ACHN (cell line): ENCODE data around the gene MRPS12.
"Not testable (repeated sequence)": the region's sequence is repeated elsewhere in the genome, so short reads cannot be mapped to it uniquely, and the experiment has no call there.

ENCODE experiments used
- DNase-seq: peaks from one replicate; pipeline ENCODE4 v3.0.0-alpha.2; 2015
- in situ Hi-C: cut with HindIII; loops from 2 replicates; pipeline ENCODE4 v1.10.0; 2017; ENCODE audit warnings: low sequenced_read_pairs, low pct_ligation_motif_present, low pct_unique_long_range_greater_than_20kb

The MRPS12 gene

DNA sequence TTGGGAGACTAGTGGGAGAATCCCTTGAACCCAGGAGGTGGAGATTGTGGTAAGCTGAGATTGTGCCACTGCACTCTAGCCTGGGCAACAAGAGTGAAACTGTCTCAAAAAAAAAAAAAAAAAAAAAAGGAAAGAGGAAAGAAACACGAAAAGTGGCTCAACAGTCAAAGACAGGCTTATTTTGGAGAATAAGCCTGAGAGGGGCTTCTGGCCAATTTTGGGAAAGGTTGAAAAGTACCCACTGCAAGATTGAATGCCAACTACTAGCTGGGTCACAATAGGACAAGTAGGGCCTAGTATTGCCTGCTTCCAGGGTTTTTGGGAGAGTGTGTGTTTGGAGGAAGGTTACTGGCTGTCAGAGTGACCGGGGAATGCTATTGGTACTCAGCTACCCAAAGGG, 27.6 kb downstream of the MRPS12 start:
- in situ Hi-C loops: no loop called here

DNA sequence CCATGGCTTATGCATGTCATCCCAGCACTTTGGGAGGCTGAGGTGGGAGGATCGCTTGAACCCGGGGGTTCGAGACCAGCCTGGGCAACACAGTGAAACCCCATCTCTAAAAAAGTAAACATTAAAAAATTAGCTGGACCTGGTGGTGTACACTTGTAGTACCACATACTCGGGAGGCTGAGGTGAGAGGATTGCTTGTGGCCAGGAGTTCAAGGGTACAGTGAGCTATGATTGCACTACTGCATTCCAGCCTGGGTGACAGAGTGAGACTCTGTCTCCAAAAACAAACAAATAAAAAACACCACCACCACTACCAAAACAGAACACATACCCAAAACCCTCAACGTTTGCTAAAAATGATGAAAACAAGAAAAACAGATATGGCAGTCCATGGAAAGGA, 28.9 kb downstream of the MRPS12 start:
- in situ Hi-C loops: no loop called here
- no peak for DNase-seq

More for the DNA sequence above, 27.6 kb downstream of the MRPS12 start:
- no peak for DNase-seq

DNA sequence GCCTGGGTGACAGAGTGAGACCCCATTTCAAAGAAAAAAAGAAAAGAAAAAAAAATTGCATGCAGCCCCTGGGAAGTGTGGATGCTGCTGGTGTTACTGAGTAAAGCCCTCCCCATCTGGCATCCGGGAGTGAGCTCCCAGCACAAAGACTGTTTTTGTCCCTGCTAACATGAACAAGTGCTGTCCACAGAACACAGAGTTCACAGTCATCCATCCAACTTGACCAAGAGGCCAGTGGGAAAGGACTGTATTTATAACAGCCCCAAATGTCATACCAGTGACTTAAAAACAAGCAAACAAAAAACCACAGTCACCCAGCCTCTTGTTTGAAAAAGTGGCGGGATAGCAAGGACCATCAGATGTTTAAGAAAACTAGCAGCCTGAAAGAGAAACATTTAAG, 34.0 kb downstream of the MRPS12 start:
- no peak for DNase-seq
- in situ Hi-C loops: no loop called here

DNA sequence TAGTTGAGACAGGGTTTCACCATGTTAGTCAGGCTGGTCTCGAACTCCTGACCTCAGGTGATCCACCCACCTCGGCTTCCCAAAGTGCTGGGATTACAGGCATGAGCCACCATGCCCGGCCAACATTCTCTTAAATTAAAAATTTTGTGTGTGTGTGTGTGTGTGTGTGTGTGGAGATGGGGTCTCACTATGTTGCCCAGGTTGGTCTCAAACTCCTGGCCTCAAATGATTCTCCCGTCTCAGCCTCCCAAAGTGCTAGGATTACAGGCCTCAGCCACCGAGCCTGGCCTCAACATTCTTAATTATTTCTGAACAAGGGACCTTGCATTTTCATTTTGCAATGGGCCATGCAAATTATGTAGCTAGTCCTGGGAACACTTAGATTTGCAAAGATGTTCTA, 35.4 kb downstream of the MRPS12 start:
- in situ Hi-C loops: not testable (repeated sequence)

DNA sequence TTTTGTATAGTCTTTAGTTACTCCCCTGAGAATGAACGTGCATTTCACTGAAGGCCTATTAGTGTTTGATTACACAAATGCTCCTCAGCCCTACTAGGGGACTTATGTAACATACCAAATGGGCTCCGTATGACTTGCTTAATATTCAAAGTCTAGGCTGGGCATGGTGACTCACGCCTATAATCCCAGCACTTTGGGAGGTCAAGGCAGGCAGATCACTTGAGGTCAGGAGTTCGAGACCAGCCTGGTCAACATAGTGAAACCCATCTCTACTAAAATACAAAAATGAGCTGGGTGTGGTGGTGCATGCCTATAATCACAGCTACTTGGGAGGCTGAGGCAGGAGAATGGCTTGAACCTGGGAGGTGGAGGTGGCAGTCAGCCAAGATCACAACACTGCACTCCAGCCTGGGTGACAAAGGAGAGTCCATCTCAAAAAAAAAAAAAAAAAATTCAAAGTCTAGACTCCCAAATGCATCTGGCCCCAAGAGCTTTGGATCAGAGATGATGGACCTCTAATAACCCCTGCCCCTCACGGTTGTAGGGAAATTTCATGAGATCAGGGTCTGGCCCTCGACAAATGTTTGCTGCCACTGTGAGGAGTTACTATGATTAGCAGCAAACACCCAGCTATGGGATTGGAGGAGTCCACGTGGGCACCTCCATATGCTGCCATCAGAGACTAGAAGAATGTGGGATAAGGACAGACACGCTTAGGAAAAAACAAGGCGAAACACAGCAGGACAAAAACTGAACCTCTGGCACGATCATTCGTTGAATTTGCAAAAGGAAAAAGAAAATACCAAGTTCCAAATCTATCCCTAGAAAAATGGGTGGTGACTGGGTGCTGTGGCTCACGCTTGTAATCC, 40.2 kb downstream of the MRPS12 start:
- DNase-seq: no peak
- in situ Hi-C loops: no loop called here

More for the DNA sequence above, 35.4 kb downstream of the MRPS12 start:
- not testable (repeated sequence) for DNase-seq

DNA sequence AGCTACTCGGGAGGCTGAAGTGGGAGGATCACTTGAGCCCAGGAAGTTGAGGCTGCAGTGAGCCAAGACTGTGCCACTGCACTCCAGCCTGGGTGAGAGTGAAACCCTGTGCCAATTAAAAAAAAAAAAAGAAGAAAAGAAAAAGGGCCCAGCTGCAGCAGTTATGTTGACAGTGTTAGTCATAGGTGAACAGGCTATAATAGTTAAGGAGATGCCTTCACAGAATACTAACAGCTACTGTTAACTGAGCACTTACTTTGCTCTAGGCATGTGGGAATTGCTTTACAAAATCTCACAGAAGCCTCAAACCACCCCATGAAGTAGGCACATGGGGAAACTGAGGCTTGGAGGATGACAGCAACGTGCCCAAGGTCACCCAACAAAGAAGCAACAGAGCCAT, 40.9 kb downstream of the MRPS12 start:
- DNase-seq: no peak
- in situ Hi-C loops: no loop called here

DNA sequence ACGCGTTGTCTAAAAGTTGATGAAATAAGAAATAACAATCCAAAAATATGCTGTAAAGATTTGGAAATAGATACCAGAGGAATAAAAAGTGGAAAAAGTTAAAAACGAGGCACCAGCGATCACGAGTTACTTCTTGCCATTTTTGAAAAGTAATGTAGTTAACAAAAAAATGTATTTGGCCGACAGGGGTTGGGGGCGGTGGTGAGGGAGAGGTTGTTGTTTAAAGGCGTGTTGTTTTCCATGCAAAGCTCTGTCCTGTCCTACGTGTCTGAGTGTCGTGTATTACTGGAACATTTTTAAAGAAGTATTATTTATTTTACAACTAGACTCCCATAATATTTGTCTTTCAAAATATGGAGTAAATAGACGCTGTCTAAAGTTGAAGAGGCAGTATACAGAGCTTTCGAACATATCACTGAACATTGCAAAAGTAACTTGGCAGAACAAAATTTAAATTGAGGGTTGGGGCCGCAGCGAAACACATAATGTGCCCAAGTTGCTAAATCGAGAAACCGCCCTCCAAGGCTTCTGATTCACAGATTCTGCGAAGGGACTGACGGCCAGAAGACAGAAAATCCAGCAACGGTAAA, 44.0 kb downstream of the MRPS12 start:
- in situ Hi-C loops: no loop called here
- DNase-seq: no peak

DNA sequence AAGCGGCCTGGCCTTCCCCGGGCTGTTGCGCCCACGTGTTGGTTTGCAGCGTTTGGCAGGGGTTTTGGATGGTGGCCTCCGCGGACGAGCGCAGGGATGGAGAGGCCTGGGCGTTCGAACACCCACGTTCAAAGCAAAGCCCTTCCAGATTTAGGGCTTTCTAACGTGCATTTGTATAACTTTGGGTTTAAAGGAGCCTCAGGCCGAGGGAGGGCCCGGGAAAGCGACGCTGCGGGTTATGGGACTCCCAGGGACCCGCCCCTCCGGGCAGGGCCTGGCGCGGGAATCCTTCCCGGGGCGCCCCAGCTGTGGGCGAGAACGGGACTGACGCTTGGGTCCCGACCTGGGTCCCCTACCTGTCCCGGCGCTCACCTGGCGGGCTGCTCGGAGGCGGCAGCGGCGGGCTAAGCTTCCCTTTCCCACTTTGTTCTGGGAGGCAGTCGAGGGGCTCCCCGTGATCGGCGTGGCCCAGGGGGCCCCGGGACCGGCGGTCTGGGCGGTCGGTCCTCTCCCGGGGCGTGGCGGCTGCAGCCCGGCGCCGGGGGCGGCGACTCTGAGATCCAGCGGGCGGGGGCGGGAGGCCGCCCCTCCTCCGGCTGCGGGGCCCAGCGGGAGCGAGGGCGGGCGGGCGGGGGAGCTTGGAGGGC, 44.6 kb downstream of the MRPS12 start, which contains the start of gene FBXO17:
Gene FBXO17, minus strand, starts transcription at position 529 of the 647 bp plus-strand sequence. CDS start 25,423 bp downstream, outside the sequence.
- in situ Hi-C loops: no loop called here
- DNase-seq: peak; percentile 73

DNA sequence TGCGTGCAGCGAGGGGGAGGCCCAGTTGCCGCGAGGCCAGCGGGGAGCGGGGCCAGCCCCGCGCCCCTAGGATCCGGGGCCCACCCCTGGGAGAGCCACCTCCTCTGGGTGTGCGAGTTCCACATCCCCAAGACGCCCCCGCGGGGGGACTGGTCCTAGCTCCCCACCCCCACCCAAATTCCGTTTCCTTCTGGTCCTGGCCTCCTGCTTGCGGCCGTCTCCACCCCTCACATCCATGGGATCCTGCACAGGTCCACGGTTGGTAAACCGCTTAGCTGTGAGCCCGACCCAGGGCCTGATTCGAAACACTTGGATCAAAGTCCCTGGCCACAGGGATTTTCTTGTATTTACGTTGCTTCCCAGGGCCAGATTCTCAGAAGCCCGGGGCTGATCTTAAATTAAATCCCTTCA, 45.1 kb downstream of the MRPS12 start:
- DNase-seq: peak; percentile 68
- in situ Hi-C loops: no loop called here

DNA sequence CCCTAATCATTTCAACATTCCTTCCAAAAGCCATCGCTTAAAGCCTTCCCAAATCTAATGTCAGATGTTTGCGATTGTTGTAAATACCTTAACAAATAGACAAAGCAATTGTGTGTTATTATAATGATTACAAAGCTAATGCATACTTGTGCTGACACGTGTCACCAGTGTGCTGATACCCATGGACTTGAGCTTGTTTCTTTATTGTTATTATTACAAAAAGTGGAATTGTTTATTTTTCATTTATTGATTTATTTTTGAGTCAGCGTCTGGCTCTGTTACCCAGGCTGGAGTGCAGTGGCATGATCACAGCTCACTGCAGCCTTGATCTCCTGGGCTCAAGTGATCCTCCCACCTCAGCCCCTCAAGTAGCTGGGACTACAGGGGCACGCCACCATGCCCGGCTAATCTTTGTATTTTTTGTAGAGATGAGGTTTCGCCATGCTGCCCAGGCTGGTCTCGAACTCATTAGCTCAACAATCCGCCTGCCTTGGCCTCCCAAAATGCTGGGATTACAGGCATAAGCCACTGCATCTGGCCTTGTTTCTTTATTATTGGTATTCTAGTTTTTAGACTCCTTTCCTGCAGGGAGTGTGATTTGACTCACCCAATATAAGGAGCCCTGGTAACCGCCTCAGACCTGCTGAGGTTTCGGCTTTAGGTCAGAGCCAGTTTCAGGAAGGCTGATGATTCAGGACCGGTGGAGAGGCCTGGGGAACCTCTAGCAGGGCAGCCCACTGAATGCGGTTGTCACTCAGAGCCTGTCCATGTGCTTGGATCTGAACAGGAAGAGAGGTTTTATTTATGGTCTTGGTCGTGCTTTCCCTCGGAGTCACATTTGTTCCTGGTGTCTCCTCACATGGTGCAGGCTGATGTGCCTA, 46.9 kb downstream of the MRPS12 start:
- no peak for DNase-seq
- in situ Hi-C loops: no loop called here

DNA sequence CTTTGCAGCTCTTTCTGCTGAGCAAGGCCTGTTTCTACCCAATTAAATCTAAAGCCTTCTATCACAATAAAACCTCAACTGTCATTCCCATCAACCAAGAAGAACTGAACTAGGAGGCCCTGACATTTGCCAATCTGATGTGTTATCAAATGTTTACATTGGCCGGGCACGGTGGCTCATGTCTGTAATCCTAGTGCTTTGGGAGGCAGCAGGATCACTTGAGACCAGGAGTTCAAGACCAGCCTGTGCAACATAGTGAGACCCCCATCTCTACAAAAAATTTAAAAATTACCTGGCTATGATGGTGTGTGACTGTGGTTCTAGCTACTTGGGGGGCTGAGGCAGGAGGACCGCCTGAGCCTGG, 47.6 kb downstream of the MRPS12 start:
- no peak for DNase-seq
- in situ Hi-C loops: no loop called here

DNA sequence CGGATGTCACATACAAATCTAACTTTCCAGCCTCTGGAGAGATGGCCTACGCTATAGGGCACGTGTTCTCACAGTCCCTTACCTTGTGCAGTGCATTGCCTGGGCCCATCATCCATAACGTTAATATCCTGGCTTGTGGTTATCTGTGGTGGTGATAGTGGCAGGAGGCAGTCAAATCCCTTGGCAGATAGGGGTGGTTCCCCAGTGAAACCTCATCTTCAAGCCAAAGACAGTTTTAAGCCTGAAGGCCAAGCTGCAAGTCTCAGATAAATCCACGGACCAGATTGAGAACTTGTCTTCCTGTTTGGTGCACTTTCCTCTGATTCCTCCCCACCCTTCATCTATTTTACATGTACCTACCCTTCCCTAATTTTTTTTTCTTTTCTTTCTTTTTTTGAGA, 49.1 kb downstream of the MRPS12 start:
- DNase-seq: no peak
- in situ Hi-C loops: no loop called here

DNA sequence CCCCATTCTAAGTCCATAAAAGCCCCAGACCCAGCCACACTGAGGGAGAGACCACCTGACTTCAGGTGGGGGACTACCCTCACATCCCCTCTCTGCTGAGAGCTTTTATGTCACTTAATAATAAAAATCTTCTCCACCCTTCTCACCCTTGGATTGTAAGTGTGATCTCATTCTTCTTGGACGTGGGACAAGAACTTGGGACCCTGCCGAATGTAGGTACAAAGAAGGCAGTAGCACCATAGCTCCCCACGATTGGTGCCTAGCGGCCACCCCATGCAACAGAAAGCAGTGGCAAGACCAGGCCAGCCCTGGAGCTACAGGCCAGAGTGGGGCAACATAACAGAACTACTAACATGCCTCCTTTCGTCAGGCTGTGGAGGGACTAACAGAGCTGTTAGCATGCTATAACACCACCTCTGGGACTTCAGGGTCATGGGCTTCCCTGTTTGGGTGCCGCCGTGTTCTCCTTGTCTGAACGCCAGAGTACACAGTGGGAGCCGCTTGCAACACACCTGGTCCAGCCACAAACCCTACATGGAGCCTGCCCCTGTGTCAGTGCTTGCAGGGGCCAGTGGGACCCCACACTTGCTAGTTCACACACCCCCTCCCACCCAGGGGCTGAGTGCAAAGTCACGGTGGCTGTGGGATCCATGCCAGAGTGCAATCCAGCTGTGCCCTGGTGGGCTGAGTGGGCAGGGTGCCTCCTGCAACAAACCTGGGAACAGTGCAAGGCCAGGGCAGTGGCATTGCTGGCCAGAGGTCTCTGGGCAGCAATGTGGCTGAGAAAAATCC, 50.0 kb downstream of the MRPS12 start:
- in situ Hi-C loops: no loop called here

More for the DNA sequence above, 50.0 kb downstream of the MRPS12 start:
- DNase-seq: no peak
